Parathyroid adenoma (tissue), 2 donors: ENCODE results near the gene CEP250.

Experiments
- H2AFZ ChIP-seq: fragments of 300-600 bp; sonication (generic); one replicate; pipeline ENCODE4 v1.7.0; 2017; ENCODE audit warnings: antibody characterized with exemption, mild to moderate bottlenecking
- H3K27ac ChIP-seq: fragments of 300-600 bp; sonication (generic); one replicate; pipeline ENCODE4 v1.7.0; 2017
- H3K27me3 ChIP-seq: fragments of 300-600 bp; sonication (generic); one replicate; pipeline ENCODE4 v1.7.0; 2017; ENCODE audit warnings: low read length; ENCODE audit not compliant: control insufficient read depth, insufficient read depth
- H3K36me3 ChIP-seq: fragments of 300-600 bp; sonication (generic); one replicate; pipeline ENCODE4 v1.7.0; 2017; ENCODE audit warnings: low read length; ENCODE audit not compliant: control insufficient read depth, insufficient read depth
- H3K4me1 ChIP-seq: fragments of 300-600 bp; sonication (generic); one replicate; pipeline ENCODE4 v1.7.0; 2017; ENCODE audit warnings: control low read depth
- H3K4me2 ChIP-seq: fragments of 300-600 bp; sonication (generic); one replicate; pipeline ENCODE4 v1.7.0; 2017; ENCODE audit warnings: low read length
- H3K4me3 ChIP-seq: fragments of 300-600 bp; sonication (generic); one replicate; pipeline ENCODE4 v1.7.0; 2017; ENCODE audit warnings: low read depth, low read length
- H3K79me2 ChIP-seq: fragments of 300-600 bp; sonication (generic); one replicate; pipeline ENCODE4 v1.7.0; 2017; ENCODE audit warnings: control low read depth
- H3K9ac ChIP-seq: fragments of 300-600 bp; sonication (generic); one replicate; pipeline ENCODE4 v1.7.0; 2017; ENCODE audit warnings: mild to moderate bottlenecking
- H3K9me3 ChIP-seq: fragments of 300-600 bp; sonication (generic); one replicate; pipeline ENCODE4 v1.7.0; 2017; ENCODE audit warnings: low read length; ENCODE audit not compliant: control insufficient read depth
- TF ChIP-seq, protein P1 (sequence below): fragments of 300-600 bp; sonication (generic); IDR thresholded peaks from one replicate; pipeline ENCODE4 v1.7.0; 2017; ENCODE audit warnings: antibody characterized with exemption, mild to moderate bottlenecking
- donor health status: primary hyperparathyroidism.

The CEP250 gene

DNA sequence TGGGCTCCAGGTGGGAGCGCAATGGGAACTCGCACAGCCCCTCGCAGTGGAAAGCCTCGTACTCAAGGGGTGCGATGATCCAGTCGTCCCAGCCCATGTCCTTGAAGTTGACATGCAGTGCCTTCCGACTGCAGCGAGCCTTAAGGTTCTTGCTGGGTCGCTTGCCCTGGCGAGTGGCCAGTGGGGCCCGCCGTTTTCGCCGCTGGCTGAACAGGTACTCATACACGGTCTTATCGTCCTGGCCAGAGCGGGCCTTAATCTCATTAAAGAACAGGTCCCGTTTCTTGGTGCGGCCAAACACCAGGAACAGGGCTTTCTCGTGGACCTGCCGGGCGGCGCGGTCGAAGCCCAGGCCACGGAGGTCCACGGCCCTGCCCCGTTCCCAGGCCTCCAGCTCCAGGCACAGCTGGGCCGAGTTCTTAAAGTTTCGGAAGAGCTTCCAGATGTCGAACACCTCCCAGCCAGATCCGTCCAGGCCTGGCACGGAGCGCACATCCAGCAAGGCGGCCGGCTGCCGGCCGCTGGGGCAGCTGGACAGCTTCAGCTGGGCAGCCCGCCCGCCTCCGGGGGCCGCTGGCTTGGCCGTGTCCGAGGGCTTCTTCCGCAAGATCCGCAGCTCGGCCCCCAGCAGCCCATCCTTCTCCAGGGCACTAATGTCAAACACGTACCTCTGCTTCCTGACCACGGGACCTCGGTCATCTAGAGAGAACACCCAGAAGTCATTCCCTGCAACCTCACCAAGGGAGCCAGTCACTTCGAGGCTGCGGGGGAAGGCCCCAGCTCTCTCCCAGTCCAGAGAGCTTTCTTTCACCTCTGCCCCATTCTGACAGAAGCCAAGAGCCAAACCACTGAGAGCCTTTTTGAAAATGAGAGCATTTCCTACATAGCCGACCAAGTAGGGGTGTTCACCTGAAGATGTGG is 21.1 kb upstream of the CEP250 start:
- Histone ChIP-seq H3K4me1 (no peaks in the 10 kb centered on the region), H3K4me2 (no peak overlapping the region), H2AFZ (no peak overlapping the region), H3K36me3 (no peaks in the 10 kb centered on the region), H3K27me3 (no peaks in the 10 kb centered on the region), H3K27ac (no peak overlapping the region), H3K9ac (no peak overlapping the region), H3K9me3 (no peaks in the 10 kb centered on the region), H3K4me3 (no peak overlapping the region), H3K79me2 (no peaks in the 10 kb centered on the region)
- TF ChIP-seq, protein P1, sequence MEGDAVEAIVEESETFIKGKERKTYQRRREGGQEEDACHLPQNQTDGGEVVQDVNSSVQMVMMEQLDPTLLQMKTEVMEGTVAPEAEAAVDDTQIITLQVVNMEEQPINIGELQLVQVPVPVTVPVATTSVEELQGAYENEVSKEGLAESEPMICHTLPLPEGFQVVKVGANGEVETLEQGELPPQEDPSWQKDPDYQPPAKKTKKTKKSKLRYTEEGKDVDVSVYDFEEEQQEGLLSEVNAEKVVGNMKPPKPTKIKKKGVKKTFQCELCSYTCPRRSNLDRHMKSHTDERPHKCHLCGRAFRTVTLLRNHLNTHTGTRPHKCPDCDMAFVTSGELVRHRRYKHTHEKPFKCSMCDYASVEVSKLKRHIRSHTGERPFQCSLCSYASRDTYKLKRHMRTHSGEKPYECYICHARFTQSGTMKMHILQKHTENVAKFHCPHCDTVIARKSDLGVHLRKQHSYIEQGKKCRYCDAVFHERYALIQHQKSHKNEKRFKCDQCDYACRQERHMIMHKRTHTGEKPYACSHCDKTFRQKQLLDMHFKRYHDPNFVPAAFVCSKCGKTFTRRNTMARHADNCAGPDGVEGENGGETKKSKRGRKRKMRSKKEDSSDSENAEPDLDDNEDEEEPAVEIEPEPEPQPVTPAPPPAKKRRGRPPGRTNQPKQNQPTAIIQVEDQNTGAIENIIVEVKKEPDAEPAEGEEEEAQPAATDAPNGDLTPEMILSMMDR = no peak

DNA sequence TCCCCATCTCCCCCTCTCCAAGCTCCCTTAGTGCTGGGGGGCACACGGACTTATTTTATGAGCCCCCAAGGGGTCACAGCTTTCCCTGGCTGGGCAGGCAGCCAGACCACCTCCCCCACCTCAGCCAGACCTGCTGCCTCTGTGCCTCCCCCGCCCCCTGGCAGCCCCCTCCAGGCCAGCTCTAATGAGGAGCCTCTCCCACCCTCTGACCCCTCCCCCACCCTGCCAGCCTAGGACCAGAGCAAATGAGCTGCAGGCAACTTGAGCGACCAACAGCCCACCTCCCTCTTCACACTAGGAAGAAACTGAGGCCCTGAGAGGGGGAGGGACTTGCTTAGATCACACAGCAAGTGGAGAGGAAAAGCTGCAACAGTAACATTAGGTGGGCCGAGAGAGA is 19.2 kb upstream of the CEP250 start:
- Histone ChIP-seq H3K9me3 (no peaks in the 10 kb centered on the region), H3K4me2 (no peak overlapping the region), H3K36me3 (no peaks in the 10 kb centered on the region), H3K4me3 (no peak overlapping the region), H3K9ac (no peak overlapping the region), H3K4me1 (no peaks in the 10 kb centered on the region), H3K27ac (no peak overlapping the region), H3K79me2 (no peaks in the 10 kb centered on the region), H2AFZ (no peak overlapping the region), H3K27me3 (no peaks in the 10 kb centered on the region)
- TF ChIP-seq, protein P1 = no peak

DNA sequence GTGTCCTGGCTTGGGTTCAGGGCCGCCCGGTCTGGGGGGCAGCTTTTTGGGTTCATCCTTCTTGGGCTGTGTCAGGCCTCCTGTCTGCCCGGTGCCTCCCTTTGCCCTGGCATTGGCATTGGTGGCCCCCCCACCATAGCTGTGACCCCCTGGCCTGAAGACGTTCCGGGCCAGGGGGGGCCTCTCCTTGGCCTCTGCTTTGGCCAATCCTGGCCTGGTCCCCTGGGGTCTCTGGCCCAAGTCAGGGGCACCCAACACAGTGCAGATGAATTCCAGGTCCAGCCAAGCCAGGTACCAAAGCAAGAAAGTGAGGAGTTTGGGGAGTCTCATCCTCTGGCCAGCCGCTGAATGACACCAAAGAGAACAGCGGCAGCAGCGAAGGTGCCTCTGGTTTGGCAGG is 17.8 kb upstream of the CEP250 start:
- no peaks in the 10 kb centered on the region for H3K27me3 ChIP-seq
- H3K4me2 ChIP-seq = no peak overlapping the region
- no peaks in the 10 kb centered on the region for H3K79me2 ChIP-seq
- no peak overlapping the region for H3K27ac ChIP-seq
- no peaks in the 10 kb centered on the region for H3K9me3 ChIP-seq
- no peak overlapping the region for H2AFZ ChIP-seq
- no peaks in the 10 kb centered on the region for H3K36me3 ChIP-seq
- no peaks in the 10 kb centered on the region for H3K4me1 ChIP-seq
- no peak overlapping the region for H3K9ac ChIP-seq
- TF ChIP-seq, protein P1 = no peak
- no peak overlapping the region for H3K4me3 ChIP-seq

DNA sequence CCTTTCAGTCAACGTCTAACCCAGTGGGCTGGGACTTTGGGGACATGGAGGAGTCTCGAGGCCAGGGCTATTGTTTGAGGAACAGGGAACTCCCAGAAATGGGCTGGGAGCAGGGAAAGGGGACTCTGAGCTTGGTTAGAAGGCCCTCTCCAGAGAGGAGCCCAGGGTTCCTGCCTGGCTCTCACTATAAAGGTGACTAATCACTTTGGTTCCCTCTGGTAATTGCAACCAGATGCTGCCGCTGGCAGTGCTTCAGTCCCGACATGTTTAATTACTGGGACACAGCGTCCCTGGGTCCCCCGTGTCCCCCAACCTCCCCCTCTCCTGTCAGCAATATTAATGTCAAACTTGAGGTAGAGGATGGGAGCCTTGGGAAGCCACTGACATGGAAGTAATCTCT is 12.4 kb upstream of the CEP250 start:
- H3K4me1 ChIP-seq = no peaks in the 10 kb centered on the region
- no peaks in the 10 kb centered on the region for H3K27me3 ChIP-seq
- no peaks in the 10 kb centered on the region for H3K9me3 ChIP-seq
- no peak overlapping the region for H3K4me3 ChIP-seq
- no peaks in the 10 kb centered on the region for H3K36me3 ChIP-seq
- TF ChIP-seq, protein P1 = no peak
- H2AFZ ChIP-seq = no peak overlapping the region
- H3K79me2 ChIP-seq = no peaks in the 10 kb centered on the region
- no peak overlapping the region for H3K27ac ChIP-seq
- H3K9ac ChIP-seq = no peak overlapping the region
- H3K4me2 ChIP-seq = no peak overlapping the region

DNA sequence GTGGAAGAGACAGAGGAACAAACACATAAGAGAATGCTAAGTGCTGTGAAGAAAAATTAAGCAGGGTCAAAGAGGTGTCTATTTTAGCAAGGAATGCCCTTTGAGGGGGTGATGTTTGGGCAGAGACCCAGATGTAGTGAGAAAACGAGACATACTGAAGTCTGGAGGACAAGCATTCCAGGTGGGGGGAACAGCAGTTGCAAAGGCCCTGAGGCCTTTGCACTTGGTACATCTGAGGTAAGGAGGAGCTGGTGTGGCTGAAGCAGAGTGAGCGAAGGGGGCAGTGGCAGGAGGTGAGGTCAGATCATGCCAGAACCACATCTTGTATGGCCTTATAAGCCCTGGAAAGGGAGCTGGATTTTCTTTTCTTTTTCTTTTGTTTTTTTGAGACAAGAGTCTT is 11.2 kb upstream of the CEP250 start:
- Histone ChIP-seq H3K79me2 (no peaks in the 10 kb centered on the region), H3K27me3 (no peaks in the 10 kb centered on the region), H3K4me3 (no peak overlapping the region), H3K9me3 (no peaks in the 10 kb centered on the region), H3K4me2 (no peak overlapping the region), H3K9ac (no peak overlapping the region), H3K4me1 (no peaks in the 10 kb centered on the region), H3K27ac (no peak overlapping the region), H3K36me3 (no peaks in the 10 kb centered on the region), H2AFZ (no peak overlapping the region)
- TF ChIP-seq, protein P1 = no peak
